Right ventricle myocardium inferior (tissue), 1 donor: ENCODE data around the gene DISC1. TPM values are rescaled to one million over a fixed set of nuclear protein-coding genes. Genes with fewer than 3 reads are reported as not detected.

ENCODE experiments used
- ATAC-seq: fragments of 200-7000 bp; cut with Tn5 transposase; one replicate; pipeline ENCODE4 v1.9.1; 2020; ENCODE audit warnings: mild to moderate bottlenecking, moderate library complexity
- DNase-seq: peaks from one replicate; pipeline ENCODE4 v3.0.0; 2021; ENCODE audit errors: missing footprints
- intact Hi-C: fragments of 100-400 bp; cut with DNase I; formaldehyde crosslinking; loops from one replicate; pipeline ENCODE4 v1.11.0; 2022
- total RNA-seq: library from RNA; stranded (reverse); fragmentation: NEBNext Ultra II Directional; extraction: Animal tissue kit (Norgen Biotek cat#: 25700); gene quantifications from one replicate; pipeline ENCODE4 v1.2.1, GENCODE V29; 2021
- donor health status: DM: no; HTN: yes; CAD: no; lungs with severe emphysema.

DISC1 gene
- total RNA-seq, 1 donor from 2014 or later: 3.9 TPM

- no peak for ATAC-seq
- intact Hi-C loops: no loop called here
- DNase-seq: no peak
Measured at GRCh38 chr1:232046451-232047306, 420.1 kb downstream of the DISC1 start.

DNA sequence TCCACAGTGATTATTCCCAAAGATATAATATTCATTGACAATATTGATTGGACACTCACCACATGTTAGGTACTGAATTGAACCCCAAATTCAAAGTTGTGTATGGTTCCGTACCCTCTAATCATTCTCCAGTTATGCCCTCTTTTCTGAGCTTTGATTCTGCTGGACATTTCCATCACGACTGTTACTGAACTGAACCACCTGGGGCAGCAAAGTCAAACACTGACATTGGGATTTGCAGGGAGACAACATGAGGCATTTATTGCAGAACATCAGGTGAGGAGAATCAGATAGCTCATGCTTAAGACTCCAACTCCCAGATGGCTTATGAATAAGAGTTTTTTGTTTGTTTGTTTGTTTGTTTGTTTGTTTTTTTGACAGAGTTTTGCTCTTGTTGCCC is 420.9 kb downstream of the DISC1 start:
- no peak for ATAC-seq

GRCh38 chr1:232048481-232048880 is 421.9 kb downstream of the DISC1 start:
- intact Hi-C loops: no loop called here
- ATAC-seq (no peak), DNase-seq (no peak)

More for the DNA sequence above, 420.9 kb downstream of the DISC1 start:
- no peak for DNase-seq
- intact Hi-C loops: no loop called here

- ATAC-seq: no peak
- intact Hi-C loops: no loop called here
- no peak for DNase-seq
Measured at GRCh38 chr1:232049335-232049734, 422.7 kb downstream of the DISC1 start.

GRCh38 chr1:232057217-232057895 is 430.8 kb downstream of the DISC1 start:
- no peak for ATAC-seq
- DNase-seq: no peak
- intact Hi-C loops: no loop called here

DNA sequence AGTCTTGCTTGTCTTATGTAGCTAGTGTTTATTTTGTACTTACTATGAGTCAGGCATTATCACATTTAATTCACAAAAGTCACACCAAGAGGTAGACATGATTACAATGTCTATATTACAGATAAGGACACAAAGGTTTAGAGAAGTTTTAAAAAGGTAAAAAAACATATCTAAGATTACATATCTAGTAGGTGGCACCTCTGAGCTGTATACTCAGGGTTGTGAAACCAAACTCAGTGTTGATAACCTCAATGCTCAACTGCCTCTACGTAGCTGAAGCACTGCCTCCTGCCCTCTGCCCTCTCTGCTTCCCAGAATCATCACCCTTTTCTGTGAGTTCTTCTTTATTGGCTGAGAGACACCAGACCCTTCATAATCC is 431.3 kb downstream of the DISC1 start:
- intact Hi-C loops: no loop called here
- no peak for ATAC-seq

DNA sequence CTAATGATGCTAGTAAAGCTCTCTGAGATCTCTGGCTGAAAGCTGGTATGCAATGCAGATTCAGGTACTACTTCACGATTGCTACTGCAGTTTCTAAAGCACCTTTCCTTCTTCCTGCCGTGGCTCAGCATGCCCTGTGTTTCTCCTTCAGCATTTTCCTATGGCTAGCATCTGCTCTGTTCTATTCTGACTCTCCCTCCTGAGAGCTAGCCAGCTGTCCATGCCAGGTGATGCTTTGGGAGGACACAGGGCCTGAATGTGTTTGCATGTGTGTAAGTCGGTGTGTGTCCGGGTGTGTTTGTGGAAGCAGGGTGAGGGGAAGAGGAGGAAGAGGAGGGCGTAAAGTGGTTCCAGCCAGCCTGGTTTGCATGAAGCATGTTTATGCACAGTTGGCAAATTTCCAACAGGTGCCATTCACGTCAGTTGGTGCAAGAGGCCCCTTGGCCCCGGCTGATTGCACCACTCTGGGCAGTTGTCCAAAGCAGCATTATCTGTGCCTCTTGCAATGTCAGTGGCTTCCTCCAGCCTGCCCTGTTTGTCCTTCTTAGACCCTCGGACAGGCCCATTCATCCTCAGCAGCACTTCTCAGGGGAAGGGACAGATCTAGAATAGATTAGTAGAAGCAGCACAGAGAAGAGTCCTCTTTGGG is 433.3 kb downstream of the DISC1 start:
- no peak for ATAC-seq
- intact Hi-C loops: no loop called here
- DNase-seq: no peak

More for the DNA sequence above, 431.3 kb downstream of the DISC1 start:
- no peak for DNase-seq

DNA sequence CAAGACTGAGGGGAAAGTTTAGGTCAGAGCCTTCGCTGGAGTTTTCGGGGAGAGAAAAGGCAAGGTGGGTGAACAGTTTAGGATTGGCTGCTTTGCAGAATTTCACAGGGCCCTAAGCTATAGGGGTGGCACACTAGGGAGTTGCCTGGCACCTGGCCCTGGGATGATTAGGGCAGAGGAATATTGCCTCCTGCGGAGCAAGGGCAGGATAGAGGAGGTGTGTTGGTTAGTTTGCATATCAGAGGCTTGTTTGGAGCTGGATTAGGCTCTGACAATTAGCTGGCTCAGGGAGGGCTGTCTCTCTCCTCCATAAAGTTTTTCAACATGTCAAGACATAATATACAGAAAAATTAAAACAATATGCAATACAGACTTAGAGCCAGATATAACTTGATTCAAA is 436.4 kb downstream of the DISC1 start:
- intact Hi-C loops: no loop called here
- DNase-seq: no peak
- no peak for ATAC-seq

DNA sequence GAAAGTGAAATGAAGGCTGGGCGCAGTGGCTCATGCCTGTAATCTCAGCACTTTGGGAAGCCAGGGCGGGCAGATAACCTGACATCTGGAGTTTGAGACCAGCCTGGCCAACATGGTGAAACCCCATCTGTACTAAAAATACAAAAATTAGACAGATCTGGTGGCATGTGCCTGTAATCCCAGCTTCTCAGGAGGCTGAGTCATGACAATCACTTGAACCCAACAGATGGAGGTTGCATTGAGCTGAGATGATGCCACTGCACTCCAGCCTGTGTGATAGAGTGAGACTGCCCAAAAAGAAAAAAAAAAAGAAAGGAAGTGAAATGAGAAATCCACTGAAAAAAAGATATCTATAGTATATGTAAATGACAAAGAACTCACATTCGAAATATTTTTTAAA is 439.9 kb downstream of the DISC1 start:
- ATAC-seq (no peak), DNase-seq (no peak)
- intact Hi-C loops: no loop called here

GRCh38 chr1:232074265-232074664 is 447.7 kb downstream of the DISC1 start:
- DNase-seq: no peak
- intact Hi-C loops: no loop called here
- ATAC-seq: no peak

GRCh38 chr1:232077809-232078208 is 451.2 kb downstream of the DISC1 start:
- DNase-seq (no peak), ATAC-seq (no peak)
- intact Hi-C loops: no loop called here

GRCh38 chr1:232084584-232085223 is 458.1 kb downstream of the DISC1 start:
- intact Hi-C loops: no loop called here
- no peak for DNase-seq
- ATAC-seq: no peak

- intact Hi-C loops: no loop called here
- DNase-seq (no peak), ATAC-seq (no peak)
Measured at GRCh38 chr1:232090816-232091215, 464.2 kb downstream of the DISC1 start.

Other genes starting within 250 kb of the DISC1 start
- 86.0 TPM for gene EGLN1, start 204.5 kb upstream of the DISC1 start, total RNA-seq
- 22.6 TPM for gene TSNAX, start 98.1 kb upstream of the DISC1 start, total RNA-seq